ENCODE data around the gene TIMM21.

Gene TIMM21

GRCh38 chr18:74197705-74198341 lies 49.5 kb downstream of the TIMM21 start:
- TF ChIP-seq CTCF (conservative IDR thresholded peaks at IDR 0.05; ENCODE audit: low read depth, low read length) = no peak
- no peak overlapping the region for H3K4me3 ChIP-seq (ENCODE audit: low read length)
- no peak for DNase-seq (ENCODE audit: low read depth)

GRCh38 chr18:74198453-74198852 lies 50.1 kb downstream of the TIMM21 start:
- no peak for TF ChIP-seq CTCF (conservative IDR thresholded peaks at IDR 0.05; ENCODE audit: low read depth, low read length)
- no peak for DNase-seq (ENCODE audit: low read depth)
- no peak overlapping the region for H3K4me3 ChIP-seq (ENCODE audit: low read length)

GRCh38 chr18:74200780-74201179 lies 52.5 kb downstream of the TIMM21 start:
- no peak overlapping the region for H3K4me3 ChIP-seq (ENCODE audit: low read length)
- no peak for DNase-seq (ENCODE audit: low read depth)
- no peak for TF ChIP-seq CTCF (conservative IDR thresholded peaks at IDR 0.05; ENCODE audit: low read depth, low read length)

- no peak for TF ChIP-seq CTCF (conservative IDR thresholded peaks at IDR 0.05; ENCODE audit: low read depth, low read length)
- H3K4me3 ChIP-seq (ENCODE audit: low read length) = no peak overlapping the region
- no peak for DNase-seq (ENCODE audit: low read depth)
Observed at GRCh38 chr18:74203811-74204210, 55.5 kb downstream of the TIMM21 start.

- DNase-seq (ENCODE audit: low read depth) = no peak
- TF ChIP-seq CTCF (conservative IDR thresholded peaks at IDR 0.05; ENCODE audit: low read depth, low read length) = no peak
Observed at GRCh38 chr18:74204526-74205152, 56.3 kb downstream of the TIMM21 start.

More at GRCh38 chr18:74204526-74205152, 56.3 kb downstream of the TIMM21 start:
- H3K4me3 ChIP-seq (ENCODE audit: low read length) = no peak overlapping the region
